Vagina (tissue), 2 donors: Measurements from ENCODE around the gene TNRC6B. TPM values are rescaled to one million over a fixed set of nuclear protein-coding genes. Genes with fewer than 3 reads are reported as not detected.
A peak's percentile ranks its signal among the peaks of the same experiment; 100 is the strongest.
"Not testable (repeated sequence)": the region's sequence is repeated elsewhere in the genome, so short reads cannot be mapped to it uniquely, and the experiment has no call there.

ENCODE experiments used
- DNase-seq, 2 donors: peaks; one replicate each; pipeline ENCODE4 v3.0.0-alpha.2; 2017; ENCODE audit errors: extremely low spot score in 2 of 2
- H3K27ac ChIP-seq: fragments of 200-600 bp; sonication (generic); one replicate; pipeline ENCODE4 v1.5.1; 2019
- H3K27me3 ChIP-seq: fragments of 200-600 bp; sonication (generic); one replicate; pipeline ENCODE4 v1.5.1; 2019
- H3K36me3 ChIP-seq, 2 donors: fragments of 200-600 bp; sonication (generic); one replicate each; pipeline ENCODE4 v1.5.1; 2017 to 2019
- H3K4me1 ChIP-seq: fragments of 200-600 bp; sonication (generic); one replicate; pipeline ENCODE4 v1.5.1; 2019
- H3K4me3 ChIP-seq, 2 donors: fragments of 200-600 bp; sonication (generic); 1 replicate in 1 of 2; 2 replicates in 1 of 2; pipeline ENCODE4 v1.5.1; 2016 to 2019
- H3K9me3 ChIP-seq: fragments of 200-600 bp; sonication (generic); one replicate; pipeline ENCODE4 v1.5.1; 2019
- CTCF ChIP-seq, 3 experiments: fragments of 450-650 bp in 2 of 3; fragments of 200-600 bp in 1 of 3; sonication (generic) in 1 of 3; IDR thresholded peaks; one replicate each; pipeline ENCODE4 v1.5.1; 2017 to 2019; ENCODE audit warnings: antibody characterized with exemption in 3 of 3, mild to moderate bottlenecking in 2 of 3, moderate library complexity in 2 of 3
- POLR2A ChIP-seq, 2 donors: fragments of 450-650 bp; IDR thresholded peaks; one replicate each; pipeline ENCODE4 v1.6.1; 2017; ENCODE audit warnings: antibody characterized with exemption in 2 of 2, mild to moderate bottlenecking in 2 of 2, moderate library complexity in 2 of 2
- POLR2AphosphoS5 ChIP-seq, 2 donors: sonication (generic); formaldehyde crosslinking; IDR thresholded peaks; one replicate each; pipeline ENCODE4 v1.9.0; 2017; ENCODE audit warnings: antibody characterized with exemption in 2 of 2, mild to moderate bottlenecking in 2 of 2, low read depth in 1 of 2; ENCODE audit not compliant: insufficient read depth in 1 of 2
- intact Hi-C: fragments of 100-400 bp; cut with DNase I; formaldehyde crosslinking; loops from one replicate; pipeline ENCODE4 v1.15.1; 2023
- total RNA-seq: library from RNA; depleted of rRNA; stranded (reverse); fragments of >200 nt; gene quantifications from one replicate; pipeline ENCODE4 v1.2.3, GENCODE V29; 2016

TNRC6B gene
- total RNA-seq, 1 donor from 2014 or later: 32.7 TPM

GRCh38 chr22:40193429-40194421 lies 16.0 kb downstream of the TNRC6B start:
- no peaks in the 10 kb centered on the region for H3K36me3 ChIP-seq
- H3K27me3 ChIP-seq: no peaks in the 10 kb centered on the region
- H3K4me1 ChIP-seq: peaks cover 87% of the 10 kb centered on the region
- DNase-seq: no peak
- no peak overlapping the region for H3K27ac ChIP-seq
- no peak overlapping the region for H3K4me3 ChIP-seq
- H3K9me3 ChIP-seq: no peaks in the 10 kb centered on the region
- intact Hi-C loops: no loop called here
- no peak for TF ChIP-seq POLR2AphosphoS5 (IDR thresholded peaks at IDR 0.05; ENCODE audit: insufficient read depth in 1 of 2, low read depth in 1 of 2)
- TF ChIP-seq CTCF (IDR thresholded peaks at IDR 0.05): no peak
- no peak for TF ChIP-seq POLR2A (IDR thresholded peaks at IDR 0.05)

GRCh38 chr22:40194656-40195055 lies 16.9 kb downstream of the TNRC6B start:
- no peak for TF ChIP-seq POLR2AphosphoS5 (IDR thresholded peaks at IDR 0.05; ENCODE audit: insufficient read depth in 1 of 2, low read depth in 1 of 2)
- TF ChIP-seq POLR2A (IDR thresholded peaks at IDR 0.05): no peak
- TF ChIP-seq CTCF (IDR thresholded peaks at IDR 0.05): no peak
- Histone ChIP-seq H3K4me3 (no peak overlapping the region), H3K27ac (no peak overlapping the region), H3K27me3 (no peaks in the 10 kb centered on the region), H3K36me3 (no peaks in the 10 kb centered on the region), H3K4me1 (peaks cover 89% of the 10 kb centered on the region), H3K9me3 (no peaks in the 10 kb centered on the region)
- no peak for DNase-seq
- intact Hi-C loops: no loop called here

GRCh38 chr22:40196628-40197360 lies 19.1 kb downstream of the TNRC6B start:
- Histone ChIP-seq H3K27me3 (no peaks in the 10 kb centered on the region), H3K9me3 (no peaks in the 10 kb centered on the region), H3K4me1 (peaks cover 68% of the 10 kb centered on the region), H3K36me3 (no peaks in the 10 kb centered on the region), H3K27ac (peak overlapping the region; percentile 51), H3K4me3 (no peak overlapping the region)
- intact Hi-C loops: no loop called here
- DNase-seq: no peak
- TF ChIP-seq CTCF (IDR thresholded peaks at IDR 0.05) (no peak), POLR2AphosphoS5 (IDR thresholded peaks at IDR 0.05; ENCODE audit: insufficient read depth in 1 of 2, low read depth in 1 of 2) (peak in 1 of 2 donors; percentile 19)

- H3K27me3 ChIP-seq, H3K9me3 ChIP-seq, H3K4me3 ChIP-seq, DNase-seq, H3K36me3 ChIP-seq, H3K27ac ChIP-seq, intact Hi-C loops: not testable (repeated sequence)
- peaks cover 63% of the 10 kb centered on the region for H3K4me1 ChIP-seq
Measured at GRCh38 chr22:40197421-40197820, 19.7 kb downstream of the TNRC6B start.

GRCh38 chr22:40198733-40199132 lies 21.0 kb downstream of the TNRC6B start:
- Histone ChIP-seq H3K9me3 (no peaks in the 10 kb centered on the region), H3K36me3 (no peaks in the 10 kb centered on the region), H3K4me3 (no peak overlapping the region), H3K27ac (no peak overlapping the region), H3K27me3 (no peaks in the 10 kb centered on the region), H3K4me1 (peaks cover 62% of the 10 kb centered on the region)
- TF ChIP-seq POLR2AphosphoS5 (IDR thresholded peaks at IDR 0.05; ENCODE audit: insufficient read depth in 1 of 2, low read depth in 1 of 2): no peak
- no peak for TF ChIP-seq CTCF (IDR thresholded peaks at IDR 0.05)
- TF ChIP-seq POLR2A (IDR thresholded peaks at IDR 0.05): no peak
- no peak for DNase-seq
- intact Hi-C loops: no loop called here
